ENCODE measurements around the gene HOOK1.
"Not testable (repeated sequence)": the region's sequence is repeated elsewhere in the genome, so short reads cannot be mapped to it uniquely, and the experiment has no call there.

HOOK1 gene

GRCh38 chr1:59885160-59885832 lies 70.5 kb downstream of the HOOK1 start:
- no peak for DNase-seq

GRCh38 chr1:59892841-59893811 lies 78.4 kb downstream of the HOOK1 start:
- no peak for DNase-seq

GRCh38 chr1:59897165-59897564 lies 82.4 kb downstream of the HOOK1 start:
- DNase-seq, result no peak

- DNase-seq, result no peak
These were observed 84.2 kb downstream of the HOOK1 start for GRCh38 chr1:59898927-59899326.

GRCh38 chr1:59900640-59901039 lies 85.9 kb downstream of the HOOK1 start:
- DNase-seq, result no peak

- DNase-seq, result no peak
These were observed 87.1 kb downstream of the HOOK1 start for GRCh38 chr1:59901770-59902388.

GRCh38 chr1:59903141-59903754 lies 88.5 kb downstream of the HOOK1 start:
- peak in 27 of 51 donors; percentile 2 to 69 (median 27) for DNase-seq

GRCh38 chr1:59906931-59907330 lies 92.2 kb downstream of the HOOK1 start:
- DNase-seq, result no peak

- no peak for DNase-seq
These were observed 93.3 kb downstream of the HOOK1 start for GRCh38 chr1:59908084-59908483.

- DNase-seq, result no peak
These were observed 93.9 kb downstream of the HOOK1 start for GRCh38 chr1:59908682-59909081.

- not testable (repeated sequence) for DNase-seq
These were observed 100.1 kb downstream of the HOOK1 start for GRCh38 chr1:59914791-59915286.

GRCh38 chr1:59915516-59915915 lies 100.8 kb downstream of the HOOK1 start:
- DNase-seq, result no peak

GRCh38 chr1:59917026-59917784 lies 102.5 kb downstream of the HOOK1 start:
- DNase-seq, result peak in 42 of 51 donors; percentile 7 to 91 (median 61)

GRCh38 chr1:59917785-59918180 lies 103.0 kb downstream of the HOOK1 start:
- peak in 1 of 51 donors; percentile 8 for DNase-seq

- no peak for DNase-seq
These were observed 105.0 kb downstream of the HOOK1 start for GRCh38 chr1:59919746-59920145.

GRCh38 chr1:59921258-59921899 lies 106.6 kb downstream of the HOOK1 start:
- DNase-seq, result not testable (repeated sequence)

GRCh38 chr1:59924653-59925052 lies 109.9 kb downstream of the HOOK1 start:
- DNase-seq, result no peak
